ENCODE measurements around the gene PRODH.
"Not testable (repeated sequence)": the region's sequence is repeated elsewhere in the genome, so short reads cannot be mapped to it uniquely, and the experiment has no call there.

DNA sequence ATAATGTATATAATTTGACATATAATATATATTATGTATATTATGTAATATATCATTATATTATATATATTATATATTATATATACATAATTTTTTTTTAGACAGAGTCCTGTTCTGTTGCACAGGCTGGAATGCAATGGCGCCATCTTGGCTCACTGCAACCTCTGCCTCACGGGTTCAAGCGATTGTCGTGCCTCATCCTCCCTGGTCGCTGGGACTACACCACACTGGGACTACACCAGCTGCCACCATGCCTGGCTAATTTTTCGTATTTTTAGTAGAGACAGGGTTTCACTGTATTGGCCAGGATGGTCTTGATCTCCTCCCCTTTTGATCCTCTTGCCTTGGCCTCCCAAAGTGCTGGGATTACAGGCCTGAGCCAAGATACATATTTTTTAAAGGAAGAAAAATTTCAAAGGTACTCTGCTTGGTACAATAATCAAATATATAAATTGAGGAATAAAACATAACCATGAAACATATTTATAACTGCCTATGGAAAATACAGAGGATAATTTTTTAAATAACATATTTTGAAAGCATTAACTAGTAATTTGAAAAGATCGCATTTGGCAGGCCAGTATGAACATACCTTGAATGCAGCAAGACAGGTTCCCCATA lies 39.9 kb downstream of the PRODH start:
- not testable (repeated sequence) for TF ChIP-seq ZC3H10, ZFP30, RARB, ZNF8 (CRISPR knock-in tag; IDR thresholded peaks at IDR 0.05)
- TF ChIP-seq, protein P1, sequence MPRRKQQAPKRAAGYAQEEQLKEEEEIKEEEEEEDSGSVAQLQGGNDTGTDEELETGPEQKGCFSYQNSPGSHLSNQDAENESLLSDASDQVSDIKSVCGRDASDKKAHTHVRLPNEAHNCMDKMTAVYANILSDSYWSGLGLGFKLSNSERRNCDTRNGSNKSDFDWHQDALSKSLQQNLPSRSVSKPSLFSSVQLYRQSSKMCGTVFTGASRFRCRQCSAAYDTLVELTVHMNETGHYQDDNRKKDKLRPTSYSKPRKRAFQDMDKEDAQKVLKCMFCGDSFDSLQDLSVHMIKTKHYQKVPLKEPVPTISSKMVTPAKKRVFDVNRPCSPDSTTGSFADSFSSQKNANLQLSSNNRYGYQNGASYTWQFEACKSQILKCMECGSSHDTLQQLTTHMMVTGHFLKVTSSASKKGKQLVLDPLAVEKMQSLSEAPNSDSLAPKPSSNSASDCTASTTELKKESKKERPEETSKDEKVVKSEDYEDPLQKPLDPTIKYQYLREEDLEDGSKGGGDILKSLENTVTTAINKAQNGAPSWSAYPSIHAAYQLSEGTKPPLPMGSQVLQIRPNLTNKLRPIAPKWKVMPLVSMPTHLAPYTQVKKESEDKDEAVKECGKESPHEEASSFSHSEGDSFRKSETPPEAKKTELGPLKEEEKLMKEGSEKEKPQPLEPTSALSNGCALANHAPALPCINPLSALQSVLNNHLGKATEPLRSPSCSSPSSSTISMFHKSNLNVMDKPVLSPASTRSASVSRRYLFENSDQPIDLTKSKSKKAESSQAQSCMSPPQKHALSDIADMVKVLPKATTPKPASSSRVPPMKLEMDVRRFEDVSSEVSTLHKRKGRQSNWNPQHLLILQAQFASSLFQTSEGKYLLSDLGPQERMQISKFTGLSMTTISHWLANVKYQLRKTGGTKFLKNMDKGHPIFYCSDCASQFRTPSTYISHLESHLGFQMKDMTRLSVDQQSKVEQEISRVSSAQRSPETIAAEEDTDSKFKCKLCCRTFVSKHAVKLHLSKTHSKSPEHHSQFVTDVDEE (CRISPR knock-in tag; IDR thresholded peaks at IDR 0.05) = not testable (repeated sequence)

All from SK-N-SH treated with all-trans-retinoic acid at 6 μM for 48 hours (cell line).